NCI-H345 treated with DMSO at 0.1 percent for 48 hours (cell line): ENCODE results near the gene PROX2.

Source experiments
- DNase-seq: peaks from one replicate; lab custom pipeline; 2025; ENCODE audit not compliant: unreplicated experiment; lab: John Stamatoyannopoulos, UW

PROX2 gene

DNA sequence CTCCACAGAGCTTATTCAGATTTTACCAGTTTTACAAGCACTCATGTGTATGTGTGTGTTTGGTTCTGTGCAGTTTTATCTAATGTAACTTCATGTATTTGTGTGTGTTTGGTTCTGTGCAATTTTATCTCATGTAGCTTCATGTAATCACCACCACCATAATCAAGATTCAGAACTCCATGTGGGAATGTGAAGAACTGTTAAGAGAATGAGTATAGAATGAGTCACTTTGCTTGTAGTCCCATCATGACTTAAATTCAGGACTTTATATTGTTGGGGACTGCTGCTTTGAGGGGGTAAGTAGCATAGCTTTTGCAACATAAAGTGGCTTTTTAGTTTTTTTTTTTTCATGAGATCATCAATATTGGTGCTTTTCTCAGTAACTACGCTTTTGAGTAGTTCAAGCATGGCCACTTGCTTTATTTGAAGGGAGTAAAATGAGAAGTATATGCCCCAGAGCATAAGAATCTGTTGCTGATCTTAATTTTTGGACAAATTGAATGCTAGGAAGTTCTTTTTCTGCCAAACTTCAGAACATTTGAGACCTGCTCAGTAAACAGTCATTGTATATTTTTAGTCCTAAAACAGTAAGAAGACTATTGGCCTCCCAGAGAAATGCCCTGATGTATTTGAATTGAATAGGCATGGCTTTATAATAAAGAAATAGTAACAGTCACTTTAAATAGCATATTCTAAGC, 28.8 kb downstream of the PROX2 start:
- no peak for DNase-seq

DNA sequence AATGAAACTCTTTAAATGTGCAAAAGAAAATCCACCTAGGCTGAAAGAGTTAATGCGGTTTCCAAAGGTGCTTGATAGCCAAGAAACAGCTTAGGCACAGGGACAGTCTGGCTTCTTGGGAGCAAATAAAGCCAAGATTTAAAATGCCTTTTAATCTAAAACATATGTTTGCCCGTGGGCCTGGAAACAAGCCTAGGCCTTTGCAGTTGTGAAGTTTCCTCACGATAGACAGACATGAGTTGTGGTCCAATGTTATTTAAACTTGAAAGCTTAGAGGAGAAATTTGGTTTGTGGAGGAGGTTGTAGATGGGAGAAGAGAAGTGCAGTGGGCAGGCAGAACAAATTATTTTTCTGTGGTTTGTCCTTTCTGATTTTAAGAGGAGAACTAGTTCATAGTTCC, 29.8 kb downstream of the PROX2 start:
- no peak for DNase-seq

DNA sequence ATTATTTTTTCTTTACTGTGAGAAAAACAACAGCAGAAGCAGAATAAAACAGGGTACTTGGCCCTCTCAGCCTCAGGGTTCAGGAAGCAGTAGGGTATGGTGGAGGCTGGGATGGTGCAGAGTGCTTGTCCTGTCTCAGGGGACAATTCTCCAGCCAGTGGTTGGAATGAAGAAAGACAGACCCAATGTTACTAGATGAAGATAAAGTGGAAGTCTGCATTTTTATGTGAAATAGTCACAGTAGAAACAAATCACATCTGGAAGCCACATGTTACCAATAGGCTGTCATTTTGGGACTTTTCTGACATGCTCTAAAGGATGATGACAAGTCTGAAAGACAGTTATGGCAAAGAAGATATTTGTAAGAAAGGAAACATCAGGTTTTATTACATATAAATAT, 32.3 kb downstream of the PROX2 start:
- no peak for DNase-seq

DNA sequence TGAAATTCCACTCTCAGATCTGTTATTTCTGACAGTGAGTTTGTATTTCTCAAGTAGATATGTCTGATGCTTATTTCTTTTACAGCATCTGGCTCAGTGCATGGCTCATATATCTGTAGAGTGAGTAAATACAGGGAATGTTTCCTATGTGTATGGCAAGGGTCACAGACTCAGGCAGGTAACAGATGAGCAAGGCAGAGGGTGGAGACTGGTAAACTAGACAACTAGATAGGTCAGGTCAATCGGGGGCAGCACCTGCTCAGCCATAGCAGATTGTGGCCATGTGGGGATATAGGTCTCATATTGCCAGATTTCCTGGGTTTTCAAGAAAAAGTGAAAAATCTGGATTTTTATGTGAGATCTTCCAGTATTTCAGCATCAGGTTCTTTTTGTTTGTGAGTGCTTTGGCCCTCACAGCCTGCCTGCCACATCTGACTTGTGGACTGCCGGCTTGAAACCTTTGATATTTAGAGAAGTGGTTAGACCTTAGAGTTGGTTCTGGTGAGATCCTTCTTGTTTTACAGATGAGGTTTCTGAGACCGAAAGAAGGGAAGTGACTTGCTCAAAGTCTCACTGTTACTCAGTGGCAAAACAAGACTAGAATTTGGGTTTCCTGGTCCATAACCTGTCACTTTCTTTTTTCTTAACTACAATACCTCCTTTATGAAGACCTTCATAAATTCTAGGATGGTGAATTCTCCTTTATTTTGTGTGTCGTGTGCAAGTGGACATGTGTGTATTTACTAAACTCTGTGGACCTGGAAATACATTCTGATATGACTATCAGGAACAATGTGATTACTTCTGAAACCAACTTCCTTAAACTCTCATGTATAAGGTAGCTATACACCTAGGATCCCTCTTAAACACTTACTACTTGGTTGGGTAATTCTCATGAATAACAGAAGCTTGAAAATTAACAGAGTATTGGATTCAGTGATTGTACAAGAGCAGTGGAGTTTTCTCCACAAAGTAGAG, 34.4 kb downstream of the PROX2 start:
- no peak for DNase-seq

DNA sequence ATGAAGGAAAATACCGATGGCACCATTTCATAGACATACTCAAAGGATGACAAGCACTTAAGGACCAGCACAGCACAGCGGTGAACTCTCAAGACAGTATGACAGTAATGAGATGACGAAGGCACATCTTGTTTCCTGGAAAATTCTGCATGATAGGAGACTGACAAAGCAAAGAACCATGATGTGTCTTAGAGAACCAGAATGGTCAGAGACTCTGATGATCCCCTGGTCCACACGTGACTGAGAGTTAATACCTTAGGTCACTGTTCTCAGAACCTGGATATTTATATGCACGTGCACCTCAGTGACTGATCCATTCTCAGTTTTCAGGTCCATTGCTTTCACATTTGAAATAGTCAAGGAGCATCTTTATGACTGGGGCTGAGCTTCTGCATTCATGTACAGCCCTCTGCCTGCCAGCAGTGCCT, 35.3 kb downstream of the PROX2 start:
- no peak for DNase-seq

DNA sequence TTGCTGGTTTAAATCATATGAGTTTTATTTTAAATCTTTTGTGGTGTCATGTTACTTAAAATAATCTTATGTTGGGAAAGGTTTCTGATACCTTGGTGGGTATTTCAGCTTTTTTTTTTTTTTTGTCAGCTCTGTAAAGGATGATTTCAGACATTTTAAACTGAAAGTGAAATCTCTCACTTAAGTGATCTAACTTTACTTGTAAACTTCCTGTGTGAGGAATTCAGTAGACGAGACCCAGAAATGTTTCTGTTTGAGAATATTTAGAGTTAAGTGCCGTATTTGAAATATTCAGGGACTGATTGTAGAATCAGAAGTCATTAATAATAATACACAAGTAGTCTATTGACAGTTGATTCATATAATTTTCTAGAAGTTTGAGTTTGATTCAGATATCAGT, 37.8 kb downstream of the PROX2 start:
- DNase-seq, result no peak

DNA sequence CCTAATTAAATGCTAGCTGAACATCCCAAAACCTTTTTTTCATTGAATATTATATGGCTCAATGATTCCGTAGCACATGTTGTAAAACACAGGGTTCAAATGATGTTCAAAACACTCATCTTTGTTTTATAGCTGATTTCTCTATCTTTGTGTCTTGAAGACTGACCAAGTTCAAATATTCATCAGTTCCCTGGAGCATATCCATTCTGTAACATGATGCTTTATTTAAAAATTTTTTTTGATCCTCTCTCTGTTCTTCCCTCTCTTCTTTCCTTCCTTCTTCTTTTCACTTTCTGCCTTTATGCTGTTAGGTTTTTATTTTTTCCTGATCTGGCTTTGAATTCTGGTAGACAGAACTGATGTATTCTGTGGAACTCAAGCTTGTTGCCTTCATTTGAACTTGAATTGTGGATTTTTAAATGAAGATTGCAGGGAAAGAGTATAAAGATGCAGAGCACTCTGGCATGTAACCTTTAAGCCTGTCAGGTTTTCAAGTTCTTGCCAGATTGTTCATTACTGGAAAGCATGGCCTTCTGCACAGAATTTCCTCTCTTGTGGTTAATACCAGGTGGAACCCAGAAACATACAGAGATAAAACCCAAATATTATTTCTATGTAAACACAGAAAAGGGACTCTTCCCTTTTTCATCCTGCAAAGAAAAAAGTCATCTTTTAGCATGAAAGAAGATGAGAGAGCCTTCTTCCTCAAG, 39.5 kb downstream of the PROX2 start:
- DNase-seq, result no peak

DNA sequence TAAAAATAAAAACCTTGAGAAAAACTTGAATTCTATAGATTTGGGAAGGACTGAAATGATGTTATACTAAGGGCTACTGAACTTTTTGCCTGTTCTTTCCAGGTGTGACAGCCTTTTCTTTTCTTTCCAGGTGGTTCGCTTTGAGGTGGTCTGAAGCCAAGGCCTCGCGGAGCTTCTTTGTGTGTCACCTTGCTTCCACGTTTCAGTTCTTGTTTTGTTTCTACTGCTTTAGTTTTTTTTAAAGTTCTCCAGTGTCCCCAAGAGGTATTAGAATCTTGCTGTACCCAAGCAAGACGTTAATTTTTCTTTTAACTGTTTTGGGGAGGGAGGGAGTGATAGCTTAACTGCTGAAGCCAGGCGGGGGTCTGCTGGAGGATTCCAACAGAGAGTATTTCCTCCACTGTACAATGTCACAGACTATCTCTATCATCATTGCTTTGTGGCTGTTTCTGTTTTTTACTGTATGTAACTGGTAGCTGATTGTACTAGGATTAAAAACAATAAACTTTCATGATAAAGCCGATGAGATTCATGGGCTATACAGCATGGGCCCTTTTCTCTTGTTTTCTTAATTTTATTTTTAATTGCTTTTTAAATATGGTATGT, 40.2 kb downstream of the PROX2 start:
- DNase-seq, result no peak

DNA sequence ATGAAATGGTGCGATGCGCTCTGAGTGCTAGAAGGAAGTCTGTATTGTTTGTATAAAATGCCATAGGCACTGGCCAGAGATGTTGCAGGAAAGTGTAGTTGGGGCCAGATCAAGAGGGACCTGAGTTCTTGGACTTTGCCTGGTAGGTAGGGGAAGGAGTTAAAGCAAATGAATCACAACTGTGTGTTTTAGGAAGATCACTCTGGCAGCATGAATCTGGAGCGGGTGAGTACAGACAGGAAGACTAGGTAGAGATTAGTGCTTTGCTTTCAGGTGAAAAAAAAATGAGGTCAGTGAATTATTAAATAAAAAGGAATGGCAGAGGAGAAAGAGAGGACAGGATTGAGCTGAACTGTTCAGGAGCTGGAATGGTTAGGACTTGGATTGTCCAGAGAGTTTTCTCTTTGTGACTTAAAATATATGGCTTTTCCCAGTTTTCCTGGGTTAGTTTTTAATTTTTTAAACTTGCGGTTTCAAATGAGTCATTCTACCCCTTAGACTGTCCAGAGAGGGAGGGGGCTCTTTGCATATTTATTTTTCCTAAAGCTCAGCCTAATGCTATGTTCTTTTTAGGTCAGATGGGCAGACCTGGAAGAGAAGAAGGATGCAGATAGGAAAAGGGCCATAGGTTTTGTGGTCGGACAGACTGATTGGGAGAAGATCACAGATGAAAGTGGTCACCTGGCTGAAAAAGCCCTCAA, 41.1 kb downstream of the PROX2 start:
- no peak for DNase-seq

DNA sequence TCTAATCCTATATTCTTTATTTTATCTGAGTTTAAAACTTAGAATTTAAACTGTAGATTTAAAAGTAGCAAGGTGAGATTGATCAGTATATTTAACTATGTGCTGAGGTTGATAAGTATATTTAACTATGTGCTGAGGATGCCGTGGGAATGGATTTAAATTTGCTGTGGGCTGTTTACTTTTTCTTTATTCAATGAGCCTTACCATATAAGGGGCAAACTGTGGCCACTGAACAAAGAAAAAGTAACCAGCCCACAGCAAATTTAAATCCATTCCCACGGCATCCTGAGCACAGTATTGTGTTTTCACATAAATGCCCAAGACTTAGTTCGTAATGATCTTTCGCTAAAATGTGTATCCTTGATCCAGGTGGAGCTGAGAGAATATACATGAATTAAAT, 43.1 kb downstream of the PROX2 start:
- no peak for DNase-seq

DNA sequence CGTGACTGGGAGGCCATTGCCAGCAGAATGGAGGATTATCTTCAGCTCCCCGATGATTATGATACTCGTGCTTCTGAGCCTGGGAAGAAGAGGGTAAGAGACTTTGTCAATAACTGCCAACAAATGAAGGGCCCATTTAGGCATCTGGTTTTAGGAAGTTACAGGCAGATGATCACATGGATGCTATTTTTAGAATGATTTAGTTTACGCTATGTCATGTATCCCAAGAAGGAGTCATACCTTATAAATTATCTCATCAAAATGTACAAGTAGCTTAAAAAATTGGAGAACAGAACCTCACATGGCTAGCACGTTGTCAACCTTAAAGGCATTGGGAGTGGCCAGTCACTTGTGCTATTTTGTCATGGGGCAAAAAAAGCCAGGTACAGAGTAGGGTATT, 46.7 kb downstream of the PROX2 start:
- DNase-seq, result no peak

DNA sequence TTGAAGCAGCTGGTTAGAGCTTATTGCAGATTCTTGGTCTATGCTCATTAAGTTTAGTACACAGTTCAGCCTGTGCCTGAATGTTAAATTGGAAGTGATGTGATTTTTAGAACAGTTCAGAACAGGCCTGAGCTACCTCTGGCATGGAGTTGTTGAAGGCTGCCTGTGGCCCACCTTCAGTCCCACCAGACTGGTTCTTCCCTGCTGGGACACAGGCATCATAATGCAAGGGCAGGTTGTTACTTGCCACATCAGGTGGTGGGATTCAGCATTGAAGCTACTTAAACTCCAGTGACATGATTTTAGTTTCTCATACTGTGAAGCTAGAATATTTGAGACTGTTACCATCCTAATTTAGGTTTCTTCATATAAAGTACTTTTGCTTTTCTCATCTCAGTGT, 49.4 kb downstream of the PROX2 start:
- no peak for DNase-seq
